Measurements from ENCODE around the gene SESTD1. TPM values are rescaled to one million over a fixed set of nuclear protein-coding genes. Genes with fewer than 3 reads are reported as not detected.

SESTD1 gene
- total and polyA plus RNA-seq, 2 experiments from 2014 or later = 12.6 to 21.6 TPM

DNA sequence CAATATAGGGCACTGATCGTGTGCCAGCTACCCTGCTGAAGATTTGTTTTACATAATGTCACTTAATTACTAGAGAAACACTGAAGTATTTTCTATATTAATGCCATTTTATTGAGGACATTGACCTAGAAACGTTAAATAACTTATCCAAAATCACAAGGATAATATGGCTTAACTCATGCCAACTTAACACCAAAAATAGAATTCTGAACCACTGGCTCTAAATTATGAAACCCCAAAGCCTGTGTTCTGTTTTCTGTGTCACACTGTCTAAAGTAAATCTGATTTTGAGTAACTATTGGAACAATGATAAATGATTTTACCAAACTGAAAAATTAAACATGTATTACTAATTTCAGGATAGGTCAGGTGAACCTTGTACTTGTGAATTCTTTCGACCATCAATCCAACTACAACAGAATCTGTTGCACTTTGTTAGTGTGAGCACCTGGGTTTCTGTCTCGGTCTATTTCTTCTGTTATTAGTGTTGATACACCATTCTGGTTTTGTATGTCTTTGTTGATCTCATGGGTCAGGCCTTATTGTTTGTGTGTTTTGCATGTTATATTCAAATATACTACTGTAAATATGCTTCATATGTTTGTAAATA is 166.4 kb downstream of the SESTD1 start:
- Histone ChIP-seq H3K4me1 (ENCODE audit: insufficient read depth) (no peaks in the 10 kb centered on the region), H3K27me3 (ENCODE audit: insufficient read depth) (no peaks in the 10 kb centered on the region), H3K27ac (ENCODE audit: low read depth) (no peak overlapping the region), H4K20me1 (replicated peaks; ENCODE audit: insufficient read depth) (no peaks in the 10 kb centered on the region), H3K36me3 (ENCODE audit: insufficient read depth) (peaks cover 5% of the 10 kb centered on the region; the same call in 1 of the 2 replicates), H3K4me2 (no peak overlapping the region), H3K79me2 (replicated peaks; ENCODE audit: insufficient read depth) (no peaks in the 10 kb centered on the region), H2AFZ (no peak overlapping the region), H3F3A (replicated peaks; ENCODE audit: low read depth) (no peaks in the 10 kb centered on the region), H3K9me2 (ENCODE audit: insufficient read depth) (no peaks in the 10 kb centered on the region), H3K4me3 (no peak overlapping the region)
- Mint-ChIP-seq H3K9me3 (peaks cover 12% of the 10 kb centered on the region), H3K27me3 (ENCODE audit: insufficient read depth, low read depth, poor library complexity) (peaks cover 2% of the 10 kb centered on the region), H3K4me3 (no peak overlapping the region), H3K27ac (no peak overlapping the region), H3K4me1 (no peaks in the 10 kb centered on the region), H3K36me3 (ENCODE audit: low read depth) (peaks cover 6% of the 10 kb centered on the region; the same call in 2 of the 3 replicates)
- ATAC-seq (no peak), DNase-seq (ENCODE audit: low spot score) (no peak)
- TF ChIP-seq EZH2 (IDR thresholded peaks at IDR 0.05; ENCODE audit: low read depth, unreplicated experiment) (no peak), ZNF331 (CRISPR knock-in tag; IDR thresholded peaks at IDR 0.05; ENCODE audit: low read depth) (no peak), CREB1 (CRISPR knock-in tag; IDR thresholded peaks at IDR 0.05; ENCODE audit: low read depth) (no peak), NANOG (IDR thresholded peaks at IDR 0.05; ENCODE audit: borderline replicate concordance) (no peak), STAT1 (IDR thresholded peaks at IDR 0.05; ENCODE audit: unreplicated experiment) (no peak), ZNF114 (CRISPR knock-in tag; IDR thresholded peaks at IDR 0.05) (no peak), POLR2AphosphoS5 (IDR thresholded peaks at IDR 0.05; ENCODE audit: low read depth) (no peak), JUNB (IDR thresholded peaks at IDR 0.05; ENCODE audit: unreplicated experiment) (no peak), EZH2phosphoT487 (IDR thresholded peaks at IDR 0.05; ENCODE audit: unreplicated experiment) (no peak)
- TF ChIP-seq, protein P1, sequence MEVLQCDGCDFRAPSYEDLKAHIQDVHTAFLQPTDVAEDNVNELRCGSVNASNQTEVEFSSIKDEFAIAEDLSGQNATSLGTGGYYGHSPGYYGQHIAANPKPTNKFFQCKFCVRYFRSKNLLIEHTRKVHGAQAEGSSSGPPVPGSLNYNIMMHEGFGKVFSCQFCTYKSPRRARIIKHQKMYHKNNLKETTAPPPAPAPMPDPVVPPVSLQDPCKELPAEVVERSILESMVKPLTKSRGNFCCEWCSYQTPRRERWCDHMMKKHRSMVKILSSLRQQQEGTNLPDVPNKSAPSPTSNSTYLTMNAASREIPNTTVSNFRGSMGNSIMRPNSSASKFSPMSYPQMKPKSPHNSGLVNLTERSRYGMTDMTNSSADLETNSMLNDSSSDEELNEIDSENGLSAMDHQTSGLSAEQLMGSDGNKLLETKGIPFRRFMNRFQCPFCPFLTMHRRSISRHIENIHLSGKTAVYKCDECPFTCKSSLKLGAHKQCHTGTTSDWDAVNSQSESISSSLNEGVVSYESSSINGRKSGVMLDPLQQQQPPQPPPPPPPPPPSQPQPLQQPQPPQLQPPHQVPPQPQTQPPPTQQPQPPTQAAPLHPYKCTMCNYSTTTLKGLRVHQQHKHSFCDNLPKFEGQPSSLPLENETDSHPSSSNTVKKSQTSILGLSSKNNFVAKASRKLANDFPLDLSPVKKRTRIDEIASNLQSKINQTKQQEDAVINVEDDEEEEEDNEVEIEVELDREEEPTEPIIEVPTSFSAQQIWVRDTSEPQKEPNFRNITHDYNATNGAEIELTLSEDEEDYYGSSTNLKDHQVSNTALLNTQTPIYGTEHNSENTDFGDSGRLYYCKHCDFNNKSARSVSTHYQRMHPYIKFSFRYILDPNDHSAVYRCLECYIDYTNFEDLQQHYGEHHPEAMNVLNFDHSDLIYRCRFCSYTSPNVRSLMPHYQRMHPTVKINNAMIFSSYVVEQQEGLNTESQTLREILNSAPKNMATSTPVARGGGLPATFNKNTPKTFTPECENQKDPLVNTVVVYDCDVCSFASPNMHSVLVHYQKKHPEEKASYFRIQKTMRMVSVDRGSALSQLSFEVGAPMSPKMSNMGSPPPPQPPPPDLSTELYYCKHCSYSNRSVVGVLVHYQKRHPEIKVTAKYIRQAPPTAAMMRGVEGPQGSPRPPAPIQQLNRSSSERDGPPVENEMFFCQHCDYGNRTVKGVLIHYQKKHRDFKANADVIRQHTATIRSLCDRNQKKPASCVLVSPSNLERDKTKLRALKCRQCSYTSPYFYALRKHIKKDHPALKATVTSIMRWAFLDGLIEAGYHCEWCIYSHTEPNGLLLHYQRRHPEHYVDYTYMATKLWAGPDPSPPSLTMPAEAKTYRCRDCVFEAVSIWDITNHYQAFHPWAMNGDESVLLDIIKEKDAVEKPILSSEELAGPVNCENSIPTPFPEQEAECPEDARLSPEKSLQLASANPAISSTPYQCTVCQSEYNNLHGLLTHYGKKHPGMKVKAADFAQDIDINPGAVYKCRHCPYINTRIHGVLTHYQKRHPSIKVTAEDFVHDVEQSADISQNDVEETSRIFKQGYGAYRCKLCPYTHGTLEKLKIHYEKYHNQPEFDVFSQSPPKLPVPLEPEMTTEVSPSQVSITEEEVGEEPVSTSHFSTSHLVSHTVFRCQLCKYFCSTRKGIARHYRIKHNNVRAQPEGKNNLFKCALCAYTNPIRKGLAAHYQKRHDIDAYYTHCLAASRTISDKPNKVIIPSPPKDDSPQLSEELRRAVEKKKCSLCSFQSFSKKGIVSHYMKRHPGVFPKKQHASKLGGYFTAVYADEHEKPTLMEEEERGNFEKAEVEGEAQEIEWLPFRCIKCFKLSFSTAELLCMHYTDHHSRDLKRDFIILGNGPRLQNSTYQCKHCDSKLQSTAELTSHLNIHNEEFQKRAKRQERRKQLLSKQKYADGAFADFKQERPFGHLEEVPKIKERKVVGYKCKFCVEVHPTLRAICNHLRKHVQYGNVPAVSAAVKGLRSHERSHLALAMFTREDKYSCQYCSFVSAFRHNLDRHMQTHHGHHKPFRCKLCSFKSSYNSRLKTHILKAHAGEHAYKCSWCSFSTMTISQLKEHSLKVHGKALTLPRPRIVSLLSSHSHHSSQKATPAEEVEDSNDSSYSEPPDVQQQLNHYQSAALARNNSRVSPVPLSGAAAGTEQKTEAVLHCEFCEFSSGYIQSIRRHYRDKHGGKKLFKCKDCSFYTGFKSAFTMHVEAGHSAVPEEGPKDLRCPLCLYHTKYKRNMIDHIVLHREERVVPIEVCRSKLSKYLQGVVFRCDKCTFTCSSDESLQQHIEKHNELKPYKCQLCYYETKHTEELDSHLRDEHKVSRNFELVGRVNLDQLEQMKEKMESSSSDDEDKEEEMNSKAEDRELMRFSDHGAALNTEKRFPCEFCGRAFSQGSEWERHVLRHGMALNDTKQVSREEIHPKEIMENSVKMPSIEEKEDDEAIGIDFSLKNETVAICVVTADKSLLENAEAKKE (CRISPR knock-in tag; IDR thresholded peaks at IDR 0.05) = no peak
- TF ChIP-seq, protein P2, sequence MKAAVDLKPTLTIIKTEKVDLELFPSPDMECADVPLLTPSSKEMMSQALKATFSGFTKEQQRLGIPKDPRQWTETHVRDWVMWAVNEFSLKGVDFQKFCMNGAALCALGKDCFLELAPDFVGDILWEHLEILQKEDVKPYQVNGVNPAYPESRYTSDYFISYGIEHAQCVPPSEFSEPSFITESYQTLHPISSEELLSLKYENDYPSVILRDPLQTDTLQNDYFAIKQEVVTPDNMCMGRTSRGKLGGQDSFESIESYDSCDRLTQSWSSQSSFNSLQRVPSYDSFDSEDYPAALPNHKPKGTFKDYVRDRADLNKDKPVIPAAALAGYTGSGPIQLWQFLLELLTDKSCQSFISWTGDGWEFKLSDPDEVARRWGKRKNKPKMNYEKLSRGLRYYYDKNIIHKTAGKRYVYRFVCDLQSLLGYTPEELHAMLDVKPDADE (IDR thresholded peaks at IDR 0.05) = no peak
- TF ChIP-seq, protein P3, sequence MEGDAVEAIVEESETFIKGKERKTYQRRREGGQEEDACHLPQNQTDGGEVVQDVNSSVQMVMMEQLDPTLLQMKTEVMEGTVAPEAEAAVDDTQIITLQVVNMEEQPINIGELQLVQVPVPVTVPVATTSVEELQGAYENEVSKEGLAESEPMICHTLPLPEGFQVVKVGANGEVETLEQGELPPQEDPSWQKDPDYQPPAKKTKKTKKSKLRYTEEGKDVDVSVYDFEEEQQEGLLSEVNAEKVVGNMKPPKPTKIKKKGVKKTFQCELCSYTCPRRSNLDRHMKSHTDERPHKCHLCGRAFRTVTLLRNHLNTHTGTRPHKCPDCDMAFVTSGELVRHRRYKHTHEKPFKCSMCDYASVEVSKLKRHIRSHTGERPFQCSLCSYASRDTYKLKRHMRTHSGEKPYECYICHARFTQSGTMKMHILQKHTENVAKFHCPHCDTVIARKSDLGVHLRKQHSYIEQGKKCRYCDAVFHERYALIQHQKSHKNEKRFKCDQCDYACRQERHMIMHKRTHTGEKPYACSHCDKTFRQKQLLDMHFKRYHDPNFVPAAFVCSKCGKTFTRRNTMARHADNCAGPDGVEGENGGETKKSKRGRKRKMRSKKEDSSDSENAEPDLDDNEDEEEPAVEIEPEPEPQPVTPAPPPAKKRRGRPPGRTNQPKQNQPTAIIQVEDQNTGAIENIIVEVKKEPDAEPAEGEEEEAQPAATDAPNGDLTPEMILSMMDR (conservative IDR thresholded peaks at IDR 0.05; ENCODE audit: low read depth in 2 of 2) = no peak
- TF ChIP-seq, protein P4, sequence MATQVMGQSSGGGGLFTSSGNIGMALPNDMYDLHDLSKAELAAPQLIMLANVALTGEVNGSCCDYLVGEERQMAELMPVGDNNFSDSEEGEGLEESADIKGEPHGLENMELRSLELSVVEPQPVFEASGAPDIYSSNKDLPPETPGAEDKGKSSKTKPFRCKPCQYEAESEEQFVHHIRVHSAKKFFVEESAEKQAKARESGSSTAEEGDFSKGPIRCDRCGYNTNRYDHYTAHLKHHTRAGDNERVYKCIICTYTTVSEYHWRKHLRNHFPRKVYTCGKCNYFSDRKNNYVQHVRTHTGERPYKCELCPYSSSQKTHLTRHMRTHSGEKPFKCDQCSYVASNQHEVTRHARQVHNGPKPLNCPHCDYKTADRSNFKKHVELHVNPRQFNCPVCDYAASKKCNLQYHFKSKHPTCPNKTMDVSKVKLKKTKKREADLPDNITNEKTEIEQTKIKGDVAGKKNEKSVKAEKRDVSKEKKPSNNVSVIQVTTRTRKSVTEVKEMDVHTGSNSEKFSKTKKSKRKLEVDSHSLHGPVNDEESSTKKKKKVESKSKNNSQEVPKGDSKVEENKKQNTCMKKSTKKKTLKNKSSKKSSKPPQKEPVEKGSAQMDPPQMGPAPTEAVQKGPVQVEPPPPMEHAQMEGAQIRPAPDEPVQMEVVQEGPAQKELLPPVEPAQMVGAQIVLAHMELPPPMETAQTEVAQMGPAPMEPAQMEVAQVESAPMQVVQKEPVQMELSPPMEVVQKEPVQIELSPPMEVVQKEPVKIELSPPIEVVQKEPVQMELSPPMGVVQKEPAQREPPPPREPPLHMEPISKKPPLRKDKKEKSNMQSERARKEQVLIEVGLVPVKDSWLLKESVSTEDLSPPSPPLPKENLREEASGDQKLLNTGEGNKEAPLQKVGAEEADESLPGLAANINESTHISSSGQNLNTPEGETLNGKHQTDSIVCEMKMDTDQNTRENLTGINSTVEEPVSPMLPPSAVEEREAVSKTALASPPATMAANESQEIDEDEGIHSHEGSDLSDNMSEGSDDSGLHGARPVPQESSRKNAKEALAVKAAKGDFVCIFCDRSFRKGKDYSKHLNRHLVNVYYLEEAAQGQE (IDR thresholded peaks at IDR 0.05; ENCODE audit: unreplicated experiment) = no peak
